NCI-H1694 (cell line): ENCODE measurements around the gene PRKCG.
"Not testable (repeated sequence)": the region's sequence is repeated elsewhere in the genome, so short reads cannot be mapped to it uniquely, and the experiment has no call there.

Experiments
- DNase-seq: peaks from one replicate; lab custom pipeline; 2025; lab: John Stamatoyannopoulos, UW

PRKCG gene

DNA sequence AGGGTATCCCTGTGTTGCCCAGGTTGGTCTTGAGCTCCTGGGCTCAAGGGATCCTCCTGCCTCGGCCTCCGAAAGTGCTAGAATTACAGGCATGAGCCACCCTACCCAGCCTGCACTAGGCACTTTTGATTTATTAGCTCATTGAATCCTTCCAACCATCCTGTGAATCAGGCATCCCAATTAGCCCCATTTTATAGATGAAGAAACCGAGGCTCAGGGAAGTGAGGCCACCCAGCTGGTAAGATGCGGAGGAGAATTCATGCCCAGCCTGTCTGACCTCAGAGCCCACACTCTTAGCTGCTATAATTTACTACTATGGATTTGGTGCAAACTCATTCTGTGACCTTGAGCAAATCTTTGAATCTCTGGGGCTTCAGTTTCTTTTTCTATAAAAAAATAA lies 62.9 kb downstream of the PRKCG start:
- no peak for DNase-seq

DNA sequence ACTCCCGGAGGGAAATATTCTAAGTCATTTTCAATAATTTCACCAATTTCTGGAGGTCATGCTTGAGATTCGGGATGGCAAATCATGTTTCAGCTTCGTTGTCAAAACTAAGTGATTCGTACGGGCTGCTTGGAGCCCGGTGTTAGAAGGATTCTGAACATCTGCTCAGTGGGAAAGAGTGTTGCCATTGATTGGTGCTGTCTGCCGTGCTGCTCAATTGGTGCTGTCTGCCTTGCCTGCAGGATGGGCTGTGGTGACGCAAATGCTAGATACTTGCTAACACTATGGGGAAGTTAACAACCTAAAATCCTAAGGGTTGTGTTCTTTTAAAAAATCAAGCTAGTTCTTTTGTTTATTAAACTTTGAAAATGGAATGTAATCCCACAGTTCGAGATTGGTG lies 63.4 kb downstream of the PRKCG start:
- no peak for DNase-seq

DNA sequence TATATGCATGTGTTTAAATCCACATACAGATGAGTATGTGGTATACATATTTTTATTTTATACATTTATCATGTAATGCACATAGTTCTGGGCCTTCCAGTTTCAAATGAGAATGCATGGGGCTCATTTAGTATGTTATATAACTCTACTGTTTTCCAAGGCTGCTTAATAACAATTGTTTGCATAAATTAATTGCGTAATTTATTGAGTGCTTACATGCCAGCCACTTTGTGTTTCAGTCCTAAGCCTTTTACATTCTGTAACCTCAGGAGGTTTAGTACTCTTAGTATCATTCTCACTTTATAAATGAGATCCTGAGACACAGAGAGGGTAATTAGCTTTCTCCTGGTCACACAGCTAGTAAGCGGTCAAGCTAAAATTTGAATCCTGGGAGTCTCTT lies 64.0 kb downstream of the PRKCG start:
- no peak for DNase-seq

DNA sequence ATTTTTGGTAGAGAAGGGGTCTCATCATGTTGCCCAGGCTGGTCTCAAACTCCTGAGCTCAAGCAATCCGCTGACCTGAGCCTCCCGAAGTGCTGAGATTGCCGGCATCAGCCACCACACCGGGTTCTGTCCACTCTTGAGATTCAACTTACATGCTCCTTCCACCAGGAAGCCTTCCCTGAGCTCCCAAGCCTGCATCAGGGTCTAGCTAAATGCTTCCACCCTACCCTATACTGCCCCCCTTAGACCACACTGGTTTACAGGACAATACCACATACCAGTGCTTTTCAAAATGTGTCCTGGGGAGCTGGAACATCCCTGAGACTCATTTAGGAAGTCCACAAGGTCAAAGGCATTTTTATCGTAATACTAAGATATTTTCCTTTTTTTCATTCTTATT lies 65.6 kb downstream of the PRKCG start:
- DNase-seq, result no peak

DNA sequence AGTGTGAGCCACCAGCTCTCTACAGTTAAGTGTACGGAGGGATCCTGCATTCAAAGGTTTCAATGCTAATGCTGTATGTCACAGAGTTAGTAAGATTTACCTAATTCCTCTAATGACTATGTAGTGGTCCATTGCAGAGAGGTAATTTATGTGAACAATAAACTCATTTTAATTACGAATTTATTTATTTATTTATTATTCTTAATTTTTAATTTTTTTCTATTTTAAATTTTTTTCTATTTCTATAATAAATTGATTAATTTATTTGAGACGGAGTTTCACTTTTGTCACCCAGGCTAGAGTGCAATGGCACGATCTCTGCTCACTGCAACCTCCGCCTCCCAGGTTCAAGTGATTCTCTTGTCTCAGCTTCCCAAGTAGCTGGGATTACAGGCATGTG lies 66.6 kb downstream of the PRKCG start:
- DNase-seq, result not testable (repeated sequence)

DNA sequence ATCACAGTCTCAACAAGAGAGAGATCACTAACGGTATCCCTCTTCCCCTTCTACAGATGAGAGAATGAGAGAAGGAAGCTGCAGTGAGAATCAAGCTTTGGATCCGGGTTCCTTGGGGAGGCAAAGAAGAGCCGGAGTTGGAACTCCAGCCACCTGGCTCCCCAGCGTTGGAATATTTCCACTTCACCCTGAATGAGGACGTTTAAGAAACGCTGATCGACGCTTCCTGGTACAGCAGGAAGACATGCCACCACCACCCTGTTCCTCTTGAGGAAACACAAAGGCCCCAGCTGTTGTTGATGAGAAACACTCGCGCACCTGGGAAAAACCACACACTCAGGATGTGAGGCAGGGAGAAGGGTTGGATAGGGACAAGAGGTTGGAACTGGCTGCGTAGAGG lies 69.4 kb downstream of the PRKCG start:
- DNase-seq, result no peak

DNA sequence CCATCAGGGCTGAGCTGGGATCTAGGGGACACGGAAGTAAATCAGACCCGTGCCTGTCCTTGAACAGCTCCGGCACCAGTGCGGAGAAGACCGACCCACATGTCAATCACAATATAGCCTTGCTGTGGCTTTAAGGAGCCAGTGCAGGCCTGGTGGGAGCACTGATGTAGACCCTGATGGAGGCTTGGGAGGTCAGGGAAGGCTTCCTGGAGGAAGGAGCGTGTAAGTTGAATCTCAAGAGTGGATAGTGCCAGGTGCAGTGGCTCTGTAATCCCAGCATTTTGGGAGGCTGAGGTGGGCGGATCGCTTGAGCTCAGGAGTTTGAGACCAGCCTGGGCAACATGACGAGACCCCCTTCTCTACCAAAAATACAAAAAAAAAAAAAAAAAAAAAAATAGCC lies 70.0 kb downstream of the PRKCG start:
- DNase-seq, result no peak

DNA sequence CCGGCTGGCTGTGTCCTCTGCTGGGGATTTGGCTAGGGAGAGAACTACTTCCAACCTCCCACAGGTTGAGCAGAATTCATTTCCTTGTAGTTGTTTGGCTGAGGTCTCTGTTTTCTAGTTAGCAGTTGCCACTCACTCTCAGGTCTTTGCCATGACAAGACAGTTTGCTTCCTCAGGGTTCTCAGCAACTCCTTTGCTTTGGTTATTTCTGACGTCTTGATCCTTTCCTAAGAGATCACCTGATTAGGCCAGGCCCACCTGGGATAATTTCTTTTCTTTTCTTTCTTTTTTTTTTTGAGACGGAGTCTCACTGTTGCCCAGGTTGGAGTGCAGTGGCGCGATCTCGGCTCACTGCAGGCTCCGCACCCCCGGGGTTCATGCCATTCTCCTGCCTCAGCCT lies 71.4 kb downstream of the PRKCG start:
- no peak for DNase-seq
